GDM1 (cell line): ENCODE results near the gene SGMS1.
"Not testable (repeated sequence)": the region's sequence is repeated elsewhere in the genome, so short reads cannot be mapped to it uniquely, and the experiment has no call there.

Source experiments
- DNase-seq: peaks from one replicate; lab custom pipeline; 2025; lab: John Stamatoyannopoulos, UW

Gene SGMS1

DNA sequence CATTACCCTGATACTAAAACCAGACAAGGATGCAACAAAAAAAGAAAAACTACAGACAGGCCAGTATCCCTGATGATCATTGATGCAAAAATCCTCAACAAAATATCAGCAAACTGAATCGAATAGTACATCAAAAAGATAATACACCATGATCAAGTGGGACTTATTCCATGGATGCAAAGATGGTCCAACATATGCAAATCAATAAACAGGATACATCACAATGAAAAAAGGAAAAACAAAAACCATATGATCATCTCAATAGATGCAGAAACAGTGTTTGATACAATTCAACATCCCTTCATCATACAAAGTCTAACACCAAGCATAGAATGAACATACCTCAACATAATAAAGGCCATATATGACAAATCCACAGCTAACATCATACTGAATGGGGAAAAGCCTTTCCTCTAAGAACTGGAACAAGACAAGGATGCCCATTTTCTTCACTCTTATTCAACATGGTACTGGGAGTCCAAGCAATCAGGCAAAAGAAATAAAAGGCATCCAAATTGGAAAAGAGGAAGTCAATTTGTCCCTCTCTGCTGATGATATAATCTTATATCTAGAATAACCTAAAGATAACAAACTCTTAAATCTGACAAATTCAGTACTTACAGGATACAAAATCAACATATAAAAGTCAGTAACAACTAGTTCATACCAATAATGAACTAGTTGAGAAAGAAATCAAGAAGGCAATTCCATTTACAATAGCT, 323.6 kb downstream of the SGMS1 start:
- DNase-seq: no peak

DNA sequence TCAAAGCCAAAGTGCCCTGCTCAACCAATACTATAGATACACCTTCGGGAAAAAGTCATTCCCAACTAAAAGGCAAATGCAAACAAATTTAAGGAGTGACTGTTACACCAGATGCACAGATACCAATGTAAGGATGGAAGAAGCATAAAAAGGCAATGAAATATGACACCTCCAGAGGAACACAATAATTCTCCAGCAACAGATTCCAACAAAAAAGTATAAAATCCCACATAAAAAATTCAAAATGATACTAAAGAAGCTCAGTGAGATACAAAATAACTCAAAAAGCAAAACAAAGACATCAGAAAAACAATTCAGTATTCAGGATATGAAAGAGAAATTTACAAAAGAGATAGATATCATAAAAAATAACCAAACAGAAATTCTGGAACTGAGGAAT, 328.4 kb downstream of the SGMS1 start:
- DNase-seq: no peak

DNA sequence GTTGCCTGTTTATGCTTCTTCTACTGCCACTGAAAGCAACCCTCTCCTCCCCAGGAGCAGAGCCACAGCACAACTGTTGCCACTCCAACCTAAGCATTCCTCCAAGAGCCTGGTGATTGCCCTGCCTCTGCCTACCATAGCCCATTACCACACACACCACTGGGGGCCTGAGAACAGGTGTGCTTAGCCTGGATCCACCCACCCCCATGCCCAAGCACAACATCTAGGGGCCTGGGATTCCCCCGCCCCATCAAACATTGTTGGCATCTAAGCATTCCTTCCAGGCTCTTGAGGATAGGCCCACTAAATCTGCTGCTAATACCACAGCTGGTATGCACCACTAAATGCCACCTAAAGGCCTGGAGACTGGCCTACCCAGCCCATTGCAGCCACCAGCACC, 329.2 kb downstream of the SGMS1 start:
- no peak for DNase-seq

DNA sequence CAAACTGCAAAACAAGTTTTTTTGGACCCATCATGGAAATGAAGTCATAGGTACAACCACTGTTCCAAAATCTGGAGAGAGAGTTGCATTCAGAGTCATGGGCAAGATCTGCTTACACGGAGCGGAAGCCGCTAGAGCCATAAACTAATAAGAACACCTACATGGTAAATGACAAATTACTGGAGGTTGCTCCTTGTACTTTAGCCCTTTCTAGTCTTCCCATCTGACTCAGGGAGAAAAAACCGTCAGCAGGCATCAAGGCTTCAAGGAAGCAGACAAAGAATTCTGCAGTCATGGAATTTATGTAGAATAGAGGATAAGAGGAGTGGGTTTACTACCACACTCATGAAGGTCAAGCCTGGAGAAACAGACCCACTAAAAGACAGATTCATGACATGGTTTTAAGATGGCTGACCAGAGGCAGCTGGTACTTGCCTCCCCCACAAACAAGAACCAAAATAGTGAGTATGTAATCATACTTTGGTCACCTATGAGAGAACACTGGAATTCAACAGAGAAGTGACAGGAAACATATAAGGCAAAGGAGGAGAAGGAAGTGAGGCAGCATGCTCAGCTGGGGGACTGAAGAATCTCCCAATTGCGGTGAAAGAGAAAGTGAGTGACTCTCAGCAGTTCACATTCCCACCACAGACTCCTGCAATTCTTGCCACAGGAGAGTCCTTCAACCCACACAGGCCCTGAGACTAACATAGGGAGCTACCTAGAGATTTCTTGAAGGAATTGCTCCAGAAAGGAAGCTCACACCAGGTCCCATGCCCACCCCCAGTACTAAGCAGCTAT, 330.0 kb downstream of the SGMS1 start:
- no peak for DNase-seq

DNA sequence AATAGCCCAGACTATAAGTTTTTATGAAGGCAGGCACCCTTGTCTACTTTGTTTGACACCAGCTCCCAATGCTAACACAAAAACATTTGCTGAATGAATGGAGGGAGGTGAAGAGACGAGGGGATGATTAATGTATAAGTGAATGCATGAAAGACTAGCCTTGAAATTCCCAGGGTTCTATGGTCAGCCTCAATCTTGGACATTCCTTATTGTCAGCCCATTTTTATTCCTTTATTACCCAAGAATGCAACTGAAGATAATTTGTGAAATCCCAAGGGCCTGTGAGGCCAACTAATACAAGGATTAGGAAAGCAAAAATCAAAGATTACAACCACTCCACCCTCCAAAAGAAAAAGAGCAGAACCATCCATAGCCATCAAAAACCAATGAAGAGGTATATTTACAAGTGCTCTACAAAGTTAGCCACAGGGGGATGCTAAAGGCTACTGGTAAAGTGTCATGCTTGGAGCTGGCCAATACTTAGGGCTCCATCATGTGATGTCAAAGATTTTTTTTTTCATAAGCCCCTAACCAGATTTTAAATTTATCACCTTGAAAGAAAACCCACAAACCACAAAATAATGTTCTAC, 332.4 kb downstream of the SGMS1 start:
- DNase-seq: peak; percentile 7

DNA sequence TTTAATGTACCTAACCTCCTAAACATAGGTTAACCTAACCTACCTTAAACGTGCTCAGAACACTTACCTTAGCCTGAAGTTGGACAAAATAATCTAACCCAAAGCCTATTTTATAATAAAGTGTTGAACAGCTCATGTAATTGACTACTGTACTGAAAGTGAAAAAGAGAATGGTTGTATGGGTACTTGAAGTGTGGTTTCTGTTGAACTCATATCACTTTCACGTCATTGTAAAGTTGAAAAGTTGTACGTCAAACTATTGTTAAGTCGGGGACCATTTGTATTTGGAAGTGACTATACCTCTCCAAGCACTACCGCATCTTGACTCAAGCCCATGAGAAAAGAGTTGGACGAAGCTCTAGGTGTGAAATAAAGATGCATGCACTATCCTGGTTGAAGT, 334.6 kb downstream of the SGMS1 start:
- DNase-seq: no peak

DNA sequence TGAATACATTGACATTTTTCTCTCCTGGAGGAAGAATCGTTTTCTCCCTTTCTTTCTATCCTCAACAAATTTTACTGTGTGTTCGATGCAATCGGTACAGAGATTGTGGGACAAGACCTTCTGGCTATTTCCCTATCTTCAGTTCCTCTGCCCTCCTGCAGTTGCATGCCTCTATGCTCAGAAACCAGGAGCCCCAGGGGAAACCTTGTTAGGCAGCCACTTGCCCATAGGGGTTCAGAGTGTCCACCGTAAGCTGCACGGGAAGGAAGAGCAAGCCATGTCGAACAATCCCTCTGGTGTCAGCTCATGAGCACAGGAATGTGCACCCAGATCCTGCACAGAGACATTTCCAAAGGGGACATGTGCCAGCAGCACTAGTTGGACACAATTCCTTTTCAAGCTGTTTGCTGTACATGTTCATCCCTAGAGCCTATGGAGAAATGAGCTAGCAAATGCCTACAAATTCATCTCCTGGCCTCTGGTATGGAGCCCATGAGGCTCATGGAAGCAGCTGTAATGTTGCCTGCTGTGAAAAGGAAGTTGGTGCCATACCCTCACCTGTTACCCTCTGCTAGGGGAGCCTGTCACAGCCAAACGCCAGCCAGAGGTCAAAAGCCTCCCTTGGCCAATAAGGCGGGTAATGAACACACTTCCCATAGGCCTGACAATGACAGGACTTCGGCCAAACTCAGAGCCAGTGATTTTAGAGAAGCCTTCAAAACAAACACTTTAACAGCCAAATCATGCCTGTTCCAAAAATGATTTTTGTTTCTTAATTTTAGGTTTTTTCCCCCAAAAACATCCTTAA, 336.6 kb downstream of the SGMS1 start:
- DNase-seq: no peak

DNA sequence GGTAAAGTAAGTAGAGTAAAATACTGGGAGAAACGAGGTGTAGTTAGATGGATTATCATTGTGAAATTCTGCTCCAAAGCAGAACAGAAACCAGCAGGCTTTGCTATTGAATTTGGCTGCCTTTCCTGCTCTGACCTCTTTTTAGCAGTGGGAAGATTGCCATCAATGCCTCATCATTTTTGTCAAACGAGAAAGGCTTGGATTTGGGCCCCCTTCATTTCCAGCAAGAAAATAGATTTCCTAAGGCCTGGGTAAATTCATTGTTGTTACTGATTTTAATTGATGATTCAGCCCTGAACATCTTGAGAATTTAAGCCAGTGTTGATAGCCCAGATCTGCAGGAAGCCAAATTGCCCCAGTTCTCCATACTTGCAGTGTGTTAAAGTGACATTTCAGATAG, 337.2 kb downstream of the SGMS1 start:
- no peak for DNase-seq

DNA sequence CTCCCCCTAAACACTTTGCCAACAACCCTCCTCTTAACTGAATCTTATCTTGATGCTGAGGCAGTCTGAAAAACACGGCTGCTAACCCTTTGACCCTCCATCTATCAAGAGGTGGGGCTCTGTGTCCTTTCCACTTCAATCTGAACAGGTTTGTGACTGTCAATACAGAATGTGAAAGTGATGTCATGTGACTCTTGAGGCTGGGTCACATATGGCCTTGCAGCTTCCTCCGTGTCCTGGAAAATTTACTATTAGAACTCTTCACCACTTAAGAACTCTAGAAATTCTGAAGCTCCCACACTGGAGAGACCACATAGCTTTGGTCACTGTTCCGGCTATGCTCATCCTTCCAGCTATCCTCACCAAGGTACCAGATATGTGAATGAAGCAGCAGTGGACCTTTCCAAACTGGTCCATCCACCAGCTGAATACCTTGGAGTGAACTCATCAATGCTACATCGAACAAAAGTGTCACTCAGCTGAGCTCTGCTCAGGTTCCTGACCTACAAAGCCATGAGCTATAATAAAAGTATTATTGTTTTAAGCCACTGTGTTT, 341.7 kb downstream of the SGMS1 start:
- no peak for DNase-seq

DNA sequence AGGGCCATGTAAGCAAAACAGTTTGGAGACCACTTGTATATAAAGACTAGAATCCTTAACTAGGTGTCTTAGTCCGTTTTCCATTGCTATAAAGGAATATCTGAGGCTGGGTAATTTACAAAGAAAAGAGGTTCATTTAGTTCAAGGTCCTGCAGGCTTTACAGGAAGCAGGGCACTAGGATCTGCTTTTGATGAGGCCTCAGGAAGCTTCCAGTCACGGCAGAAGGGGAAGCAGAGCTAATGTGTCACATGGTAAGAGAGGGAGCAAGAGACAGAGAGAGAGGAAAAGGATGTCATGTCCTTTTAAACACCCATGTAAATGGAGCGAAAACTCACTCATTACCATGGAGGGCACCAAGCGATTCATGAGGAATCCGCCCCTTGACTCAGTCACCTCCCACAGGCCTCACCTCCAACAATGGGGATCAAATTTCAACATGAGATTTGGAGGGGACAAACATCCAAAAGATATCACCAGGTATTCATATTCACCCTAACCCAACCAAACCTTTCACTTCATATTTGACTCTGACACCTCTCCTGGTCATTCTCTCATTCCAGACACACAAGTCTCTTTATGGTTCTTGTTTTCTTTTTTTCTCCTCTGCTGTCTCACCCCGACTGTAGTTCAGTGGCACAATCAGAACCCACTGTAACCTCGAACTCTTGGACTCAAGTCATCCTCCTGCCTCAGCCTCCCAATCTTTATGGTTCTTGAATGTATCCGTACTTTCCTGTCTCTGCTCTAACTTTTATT, 342.4 kb downstream of the SGMS1 start:
- DNase-seq: no peak

DNA sequence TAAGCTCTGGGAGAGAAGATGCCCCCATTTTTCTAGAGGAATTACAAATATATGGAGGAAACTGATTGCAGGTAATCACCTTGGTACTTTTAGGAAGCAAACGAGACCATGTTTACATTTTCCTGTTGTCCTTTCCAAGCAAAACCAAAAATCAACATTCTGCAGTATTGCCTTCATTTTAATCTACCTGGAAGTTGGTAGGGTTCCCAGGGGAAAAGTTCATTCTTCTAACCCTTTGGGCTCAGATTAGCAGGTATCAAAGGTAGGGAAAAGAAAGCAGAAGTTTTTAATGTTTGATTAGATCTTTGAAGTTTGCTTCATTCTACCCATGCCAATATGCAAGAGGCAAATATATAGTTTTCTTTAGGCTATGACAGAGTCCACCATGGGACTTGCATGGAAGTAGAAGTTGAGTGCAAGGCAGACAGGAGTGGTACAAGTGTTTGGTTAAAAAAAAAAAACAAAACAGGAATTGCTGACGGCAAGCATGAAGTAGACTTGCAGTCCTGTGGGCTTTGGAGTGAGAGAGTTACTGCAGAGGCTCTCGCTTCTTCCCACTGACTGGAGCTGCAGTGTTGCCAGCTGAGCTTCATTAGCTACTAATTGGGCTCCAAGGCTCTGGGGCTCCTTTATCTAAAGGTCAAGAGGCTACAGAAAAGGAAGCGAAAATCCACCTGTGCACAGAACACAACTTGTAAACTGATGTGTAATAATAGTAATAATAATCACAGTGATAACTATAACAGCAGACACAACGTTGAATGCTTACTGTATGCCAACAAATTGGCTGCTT, 343.5 kb downstream of the SGMS1 start:
- no peak for DNase-seq

DNA sequence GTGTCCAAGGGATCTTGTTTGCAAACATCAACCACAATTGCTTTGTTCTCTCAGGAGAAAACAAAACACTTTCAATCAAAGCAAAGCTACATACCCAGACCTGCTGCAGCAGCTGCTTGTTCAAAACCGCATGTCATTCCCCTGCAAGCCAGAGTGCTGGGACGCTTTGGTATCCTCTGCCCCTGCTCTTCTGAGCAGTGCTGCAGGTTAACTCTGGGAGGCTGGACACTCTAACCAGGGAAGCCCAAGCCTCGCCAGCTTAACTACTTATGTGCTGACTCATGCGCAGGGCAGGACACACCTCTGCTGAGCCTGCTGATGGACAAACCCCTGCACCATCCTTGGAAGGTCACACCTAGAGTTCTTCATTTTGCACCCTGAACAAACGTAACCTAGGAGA, 344.3 kb downstream of the SGMS1 start:
- no peak for DNase-seq

DNA sequence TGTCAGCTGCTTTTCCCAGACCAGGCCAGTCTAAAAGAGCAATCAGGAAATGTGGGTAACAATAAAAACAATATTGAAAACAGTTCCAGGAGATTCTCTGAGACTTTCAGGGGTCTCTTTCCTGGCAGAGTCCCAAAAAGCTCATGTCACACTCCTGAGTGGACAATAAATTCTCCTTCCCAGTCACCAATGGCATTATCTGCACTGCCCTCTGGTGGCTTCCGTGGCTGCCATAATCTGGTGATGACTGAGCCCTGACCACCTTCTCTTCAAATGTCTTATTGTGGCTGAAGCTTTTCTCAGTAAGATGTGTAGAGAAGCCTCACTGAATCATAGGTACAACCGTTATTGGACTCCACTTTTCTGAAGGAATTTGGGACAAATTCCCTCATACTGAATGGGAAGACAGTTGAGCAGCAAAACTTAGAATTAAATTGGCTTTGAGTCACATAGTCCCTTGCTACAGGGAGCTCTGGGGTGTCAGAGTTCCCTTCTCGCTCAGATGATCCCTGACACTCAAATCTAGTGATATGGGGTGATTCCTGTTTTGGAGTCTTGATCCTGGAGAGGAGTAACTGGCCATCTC, 348.0 kb downstream of the SGMS1 start:
- no peak for DNase-seq

DNA sequence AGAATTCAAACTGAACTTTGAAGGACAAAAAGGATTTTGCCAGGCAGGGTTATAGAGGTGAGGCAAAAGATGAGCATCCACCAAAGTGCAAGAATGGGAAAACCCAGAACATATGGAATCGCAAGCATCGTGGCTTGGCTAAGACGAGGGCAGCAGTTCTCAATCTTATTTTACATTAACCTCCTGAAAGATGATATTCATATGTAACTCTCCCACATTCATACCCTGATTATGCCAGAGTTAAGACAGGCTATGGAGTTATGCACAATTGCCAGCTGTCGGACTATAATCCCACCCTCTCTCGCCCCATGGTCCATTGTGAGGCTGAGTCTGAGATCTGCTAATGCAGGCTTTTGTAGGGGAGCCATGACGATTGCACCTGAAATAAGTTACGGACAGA, 351.2 kb downstream of the SGMS1 start:
- DNase-seq: no peak

DNA sequence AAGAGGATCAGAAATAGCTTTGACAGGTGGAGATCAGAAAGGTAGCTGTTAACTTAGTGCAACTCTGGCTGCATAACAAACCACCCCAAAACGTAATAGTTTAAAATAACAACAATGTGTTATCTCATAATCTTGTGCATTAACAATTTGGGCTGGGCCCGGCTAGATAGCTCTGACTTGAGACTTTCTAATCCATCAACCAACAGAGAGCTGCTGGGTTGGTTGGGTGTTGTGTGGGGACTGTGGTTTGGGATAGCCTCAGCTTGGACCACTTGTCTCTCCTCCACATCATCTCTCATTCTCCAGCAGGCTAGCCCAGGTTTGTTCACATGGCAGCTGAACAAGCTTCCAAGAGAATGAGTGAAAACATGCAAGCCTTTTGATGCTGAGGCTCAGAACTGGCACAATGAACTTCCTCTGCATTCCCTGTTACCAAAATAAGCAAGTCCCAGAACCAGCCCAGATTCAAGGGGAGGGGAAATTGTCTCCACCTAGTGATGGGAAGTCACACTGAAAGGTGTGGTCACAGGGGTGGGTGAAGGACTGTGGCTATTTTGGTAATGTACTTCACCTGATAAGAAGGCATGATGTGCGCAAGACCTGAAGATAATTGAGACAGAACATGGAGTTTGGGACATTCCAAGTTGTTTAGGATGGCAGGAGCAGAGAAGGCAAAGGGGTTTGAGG, 352.0 kb downstream of the SGMS1 start:
- DNase-seq: no peak

DNA sequence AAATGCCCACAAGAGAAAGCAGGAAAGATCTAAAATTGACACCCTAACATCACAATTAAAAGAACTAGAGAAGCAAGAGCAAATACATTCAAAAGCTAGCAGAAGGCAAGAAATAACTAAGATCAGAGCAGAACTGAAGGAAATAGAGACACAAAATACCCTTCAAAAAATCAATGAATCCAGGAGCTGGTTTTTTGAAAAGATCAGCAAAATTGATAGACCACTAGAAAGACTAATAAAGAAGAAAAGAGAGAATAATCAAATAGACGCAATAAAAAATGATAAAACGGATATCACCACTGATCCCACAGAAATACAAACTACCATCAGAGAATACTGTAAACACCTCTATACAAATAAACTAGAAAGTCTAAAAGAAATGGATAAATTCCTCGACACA, 355.9 kb downstream of the SGMS1 start:
- not testable (repeated sequence) for DNase-seq

DNA sequence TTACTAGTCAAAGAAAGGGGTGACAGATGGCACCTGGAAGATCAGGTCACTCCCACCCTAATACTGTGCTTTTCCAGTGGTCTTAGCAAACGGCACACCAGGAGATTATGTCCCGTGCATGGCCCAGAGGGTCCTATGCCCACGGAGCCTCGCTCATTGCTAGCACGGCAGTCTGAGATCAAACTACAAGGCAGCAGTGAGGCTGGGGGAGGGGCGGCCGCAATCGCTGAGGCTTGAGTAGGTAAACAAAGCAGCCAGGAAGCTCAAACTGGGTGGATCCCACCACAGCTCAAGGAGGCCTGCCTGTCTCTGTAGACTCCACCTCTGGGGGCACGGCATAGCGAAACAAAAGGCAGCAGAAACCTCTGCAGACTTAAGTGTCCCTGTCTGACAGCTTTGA, 361.1 kb downstream of the SGMS1 start:
- DNase-seq: not testable (repeated sequence)

DNA sequence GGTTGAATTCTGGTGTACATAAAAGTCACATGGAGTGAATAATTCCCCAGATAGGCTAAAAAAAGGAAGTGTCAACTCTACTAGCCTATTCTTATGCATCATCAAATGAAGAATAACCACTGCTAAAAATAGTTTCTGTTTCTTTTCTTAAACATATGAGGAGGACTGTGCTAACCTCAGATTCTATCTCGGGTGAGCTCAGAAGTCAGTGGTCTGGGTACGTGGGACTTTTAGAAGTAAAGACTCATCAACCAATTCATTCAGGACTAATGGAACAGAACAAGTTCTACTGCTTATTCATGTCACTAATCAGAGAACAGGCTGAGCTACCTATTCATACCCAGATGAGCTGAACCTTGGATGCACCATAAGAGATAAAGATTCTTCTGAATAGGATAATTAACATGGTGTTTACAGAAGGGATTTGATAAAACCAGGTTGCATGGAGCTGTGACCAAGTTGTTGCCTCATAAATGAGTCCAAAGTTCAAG, 362.9 kb downstream of the SGMS1 start:
- DNase-seq: no peak
